H1 (cell line): ENCODE results near the gene ZFP82. TPM values are rescaled to one million over a fixed set of nuclear protein-coding genes. Genes with fewer than 3 reads are reported as not detected.
A peak's percentile ranks its signal among the peaks of the same experiment; 100 is the strongest.

Source experiments
- CTCF ChIA-PET: fragments of 300-600 bp; sonication (Branson Sonifier 250); formaldehyde crosslinking; loops from one replicate; lab custom pipeline; 2021; ENCODE audit not compliant: partially characterized antibody; lab: Charles Lee
- POLR2A ChIA-PET: fragments of 300-600 bp; sonication (Branson Sonifier 250); formaldehyde crosslinking; loops from one replicate; lab custom pipeline; 2021; ENCODE audit warnings: inconsistent platforms; ENCODE audit not compliant: partially characterized antibody; lab: Charles Lee
- DNase-seq, 2 experiments: peaks; one replicate each; pipeline versions ENCODE4 v3.0.0 to v3.0.0-alpha.2; 2010 to 2022; ENCODE audit warnings: low spot score in 2 of 2, low read depth in 1 of 2, mixed read lengths in 1 of 2
- FAIRE-seq: peaks from 2 replicates; lab custom pipeline; 2011; peaks lifted over from hg19 to GRCh38; lab: Jason Lieb, UNC
- H2AFZ ChIP-seq: 2 replicates; pipeline ENCODE4 v1.8.1; 2012; ENCODE audit warnings: low read length, inconsistent platforms
- H2AK5ac ChIP-seq: 2 replicates; pipeline ENCODE4 v1.6.1; 2013; ENCODE audit warnings: low read depth, low read length
- H2BK120ac ChIP-seq: replicated peaks from 2 replicates; pipeline ENCODE3; 2013; ENCODE audit warnings: low read depth, low read length, inconsistent platforms
- H2BK12ac ChIP-seq: 2 replicates; pipeline ENCODE4 v1.6.1; 2013; ENCODE audit warnings: low read depth, low read length
- H2BK15ac ChIP-seq: 2 replicates; pipeline ENCODE4 v1.6.1; 2013; ENCODE audit warnings: low read length
- H2BK20ac ChIP-seq: 2 replicates; pipeline ENCODE4 v1.6.1; 2013; ENCODE audit warnings: low read length
- H2BK5ac ChIP-seq: 2 replicates; pipeline ENCODE4 v1.6.1; 2013; ENCODE audit warnings: low read depth, low read length
- H3K14ac ChIP-seq: 2 replicates; pipeline ENCODE4 v1.6.1; 2013; ENCODE audit warnings: inconsistent platforms; ENCODE audit not compliant: insufficient read length
- H3K18ac ChIP-seq: 2 replicates; pipeline ENCODE4 v1.6.1; 2013; ENCODE audit warnings: low read length; ENCODE audit errors: extremely low read depth
- H3K23ac ChIP-seq: 2 replicates; pipeline ENCODE4 v1.6.1; 2013; ENCODE audit warnings: inconsistent platforms; ENCODE audit not compliant: insufficient read length
- H3K23me2 ChIP-seq: 2 replicates; pipeline ENCODE4 v1.6.1; 2013; ENCODE audit warnings: low read depth, low read length
- H3K27ac ChIP-seq: 2 replicates; pipeline ENCODE4 v1.6.1; 2011; ENCODE audit warnings: low read depth, low read length, inconsistent platforms
- H3K27me3 ChIP-seq, 4 experiments: replicated peaks in 1 of 4; 1 replicate in 1 of 4; 2 replicates in 3 of 4; pipeline versions ENCODE4 v1.6.1 to v1.8.1; 2011 to 2013; ENCODE audit warnings: low read length in 3 of 4, mild to moderate bottlenecking in 3 of 4, inconsistent platforms in 2 of 4, mixed read lengths in 2 of 4, moderate library complexity in 1 of 4; ENCODE audit not compliant: control insufficient read depth in 3 of 4, insufficient read depth in 3 of 4; ENCODE audit errors: extremely low read depth in 1 of 4
- H3K36me3 ChIP-seq, 4 experiments: 2 replicates each; pipeline versions ENCODE4 v1.6.1 to v1.8.1; 2011 to 2013; ENCODE audit warnings: mild to moderate bottlenecking in 4 of 4, low read length in 3 of 4, moderate library complexity in 2 of 4, control low read depth in 1 of 4, inconsistent platforms in 1 of 4; ENCODE audit not compliant: insufficient read depth in 4 of 4, control insufficient read depth in 2 of 4
- H3K4ac ChIP-seq: replicated peaks from 2 replicates; pipeline ENCODE3; 2013; ENCODE audit warnings: low read length, low read depth, mixed read lengths, inconsistent platforms; ENCODE audit not compliant: insufficient read length
- H3K4me1 ChIP-seq, 4 experiments: replicated peaks in 1 of 4; 1 replicate in 1 of 4; 2 replicates in 3 of 4; pipeline versions ENCODE4 v1.6.1 to v1.8.1; 2011 to 2013; ENCODE audit warnings: low read length in 3 of 4, inconsistent platforms in 2 of 4, mixed read lengths in 1 of 4; ENCODE audit not compliant: insufficient read depth in 4 of 4, control insufficient read depth in 3 of 4
- H3K4me2 ChIP-seq, 2 experiments: 2 replicates each; pipeline versions ENCODE4 v1.6.1 to v1.8.1; 2011 to 2013; ENCODE audit warnings: low read depth in 2 of 2, low read length in 2 of 2, control low read depth in 1 of 2, inconsistent platforms in 1 of 2, mild to moderate bottlenecking in 1 of 2; ENCODE audit not compliant: insufficient read depth in 1 of 2
- H3K4me3 ChIP-seq, 4 experiments: fragments of 200-600, 300-600 bp in 1 of 4; sonication (generic), shearing (Covaris generic), sonication (Bioruptor Twin) in 1 of 4; 2 replicates each; pipeline versions ENCODE4 v1.5.1 to v1.8.1; 2011 to 2016; ENCODE audit warnings: low read length in 4 of 4, low read depth in 3 of 4, control low read depth in 2 of 4, inconsistent platforms in 2 of 4, mild to moderate bottlenecking in 2 of 4, mixed read lengths in 1 of 4, moderate library complexity in 1 of 4; ENCODE audit not compliant: insufficient read depth in 2 of 4; ENCODE audit errors: extremely low read depth in 1 of 4
- H3K56ac ChIP-seq: replicated peaks from 2 replicates; pipeline ENCODE3; 2013; ENCODE audit warnings: low read depth, mild to moderate bottlenecking, mixed read lengths, low read length, inconsistent platforms; ENCODE audit not compliant: insufficient read length
- H3K79me1 ChIP-seq: 2 replicates; pipeline ENCODE4 v1.6.1; 2013; ENCODE audit warnings: low read depth, low read length, control low read depth
- H3K79me2 ChIP-seq, 2 experiments: 2 replicates each; pipeline versions ENCODE4 v1.6.1 to v1.8.1; 2012 to 2013; ENCODE audit warnings: low read length in 2 of 2, mild to moderate bottlenecking in 2 of 2, inconsistent platforms in 1 of 2; ENCODE audit not compliant: insufficient read depth in 2 of 2, control insufficient read depth in 1 of 2
- H3K9ac ChIP-seq, 4 experiments: replicated peaks in 1 of 4; 1 replicate in 1 of 4; 2 replicates in 3 of 4; pipeline versions ENCODE4 v1.6.1 to v1.8.1; 2011 to 2013; ENCODE audit warnings: low read depth in 3 of 4, low read length in 3 of 4, control low read depth in 2 of 4, mild to moderate bottlenecking in 2 of 4, moderate library complexity in 2 of 4, inconsistent platforms in 1 of 4; ENCODE audit errors: extremely low read depth in 1 of 4
- H3K9me3 ChIP-seq, 2 experiments: 2 replicates each; pipeline versions ENCODE4 v1.6.1 to v1.8.1; 2012 to 2013; ENCODE audit warnings: mild to moderate bottlenecking in 2 of 2, moderate library complexity in 2 of 2, control low read depth in 1 of 2, inconsistent platforms in 1 of 2, low read depth in 1 of 2, low read length in 1 of 2, mixed read lengths in 1 of 2; ENCODE audit not compliant: insufficient read depth in 2 of 2
- H4K20me1 ChIP-seq, 2 experiments: replicated peaks in 1 of 2; 2 replicates each; pipeline versions ENCODE3 to v1.8.1; 2011 to 2013; ENCODE audit warnings: inconsistent platforms in 2 of 2, low read length in 2 of 2, mild to moderate bottlenecking in 1 of 2; ENCODE audit not compliant: insufficient read depth in 2 of 2, control insufficient read depth in 1 of 2
- H4K5ac ChIP-seq: 2 replicates; pipeline ENCODE4 v1.6.1; 2013; ENCODE audit warnings: low read length, low read depth, mixed read lengths, inconsistent platforms; ENCODE audit not compliant: insufficient read length
- H4K8ac ChIP-seq: 2 replicates; pipeline ENCODE4 v1.8.0; 2013; ENCODE audit warnings: mild to moderate bottlenecking, moderate library complexity, low read length, inconsistent platforms; ENCODE audit not compliant: insufficient read depth; ENCODE audit errors: extremely low read depth
- H4K91ac ChIP-seq: replicated peaks from 2 replicates; pipeline ENCODE3; 2013; ENCODE audit warnings: low read length, mixed read lengths, inconsistent platforms; ENCODE audit not compliant: insufficient read length
- ATF2 ChIP-seq: IDR thresholded peaks from 2 replicates; pipeline ENCODE4 v1.6.1; 2012; ENCODE audit warnings: low read length, inconsistent platforms
- EP300 ChIP-seq, 2 experiments: IDR thresholded peaks; 1 replicate in 1 of 2; 2 replicates in 1 of 2; pipeline ENCODE4 v1.6.1; 2011 to 2012; ENCODE audit warnings: low read depth in 2 of 2, low read length in 2 of 2, mild to moderate bottlenecking in 2 of 2, borderline replicate concordance in 1 of 2, inconsistent platforms in 1 of 2, moderate library complexity in 1 of 2
- JUND ChIP-seq: IDR thresholded peaks from 2 replicates; pipeline ENCODE4 v1.6.1; 2011; ENCODE audit warnings: mild to moderate bottlenecking, improper control_type of control experiment, low read length
- RFX5 ChIP-seq: IDR thresholded peaks from 2 replicates; pipeline ENCODE4 v1.6.1; 2011; ENCODE audit warnings: low read depth, low read length, improper control_type of control experiment, borderline replicate concordance
- RNF2 ChIP-seq: fragments of 200-900, 300-1000 bp; sonication (generic); IDR thresholded peaks from 2 replicates; pipeline ENCODE4 v1.7.1; 2016; ENCODE audit warnings: borderline replicate concordance, low read depth, mild to moderate bottlenecking, antibody characterized with exemption, low read length; ENCODE audit not compliant: poor library complexity, severe bottlenecking; ENCODE audit errors: missing control alignments
- SP4 ChIP-seq: IDR thresholded peaks from 2 replicates; pipeline ENCODE4 v1.6.1; 2012; ENCODE audit warnings: low read length, inconsistent platforms
- TAF1 ChIP-seq: IDR thresholded peaks from 2 replicates; pipeline ENCODE4 v1.6.1; 2011; ENCODE audit warnings: mild to moderate bottlenecking, low read depth, low read length
- ZNF274 ChIP-seq: IDR thresholded peaks from 2 replicates; pipeline ENCODE4 v1.7.0; 2012; ENCODE audit warnings: low read length, borderline replicate concordance; ENCODE audit errors: extremely low read depth
- WGBS, 2 experiments: shearing (Covaris generic) in 1 of 2; methylation state at CpG; one replicate each; pipeline versions ENCODE4 v1.1.6 to v1.1.7; 2013 to 2015; ENCODE audit warnings: low lambda C conversion rate in 2 of 2, mixed read lengths in 2 of 2, inconsistent platforms in 1 of 2, low coverage in 1 of 2, missing lambda C conversion rate in 1 of 2; ENCODE audit not compliant: insufficient replicate concordance in 2 of 2, insufficient coverage in 1 of 2, insufficient read length in 1 of 2; ENCODE audit errors: extremely low coverage in 1 of 2, missing lambda C conversion rate in 1 of 2; 5-methylcytosine and 5-hydroxymethylcytosine counted together
- polyA plus RNA-seq, 7 experiments: library from polyadenylated mRNA; depleted of rRNA in 3 of 7; stranded (reverse) in 5 of 7; unstranded in 2 of 7; fragments of >200 nt in 5 of 7; fragments of 200-250 nt in 2 of 7; gene quantifications; 1 replicate in 5 of 7; 2 replicates in 1 of 7; 4 replicates in 1 of 7; pipeline versions ENCODE4 v1.2.1 to v1.2.3, GENCODE V29; 2011 to 2013; ENCODE audit warnings: missing spikeins in 2 of 7, mixed read lengths in 2 of 7
- total RNA-seq: library from RNA; stranded (reverse); fragmentation: NEBNext Ultra II Directional; extraction: Animal tissue kit (Norgen Biotek cat#: 25700); gene quantifications from 2 replicates; pipeline ENCODE4 v1.2.1, GENCODE V29; 2021

Gene ZFP82
- total and polyA plus RNA-seq, 2 of the 8 experiments (the other 6 are each of a cell fraction or from before 2014, with no cell fraction given), result 4.8 to 16.5 TPM

- 82% methylated on average over 9 of the region's 10 CpGs; no CpG with 5 or more reads in 1 of the 2 experiments for WGBS, 2 experiments
- Histone ChIP-seq H3K27ac (no peak overlapping the region), H2BK5ac (no peak overlapping the region), H3K18ac (no peak overlapping the region), H4K5ac (no peak overlapping the region), H3K4me1 (no peaks in the 10 kb centered on the region; a peak in 1 of 7 replicates), H3K27me3 (no peaks in the 10 kb centered on the region), H4K20me1 (no peaks in the 10 kb centered on the region), H4K8ac (no peak overlapping the region), H2BK20ac (no peak overlapping the region), H3K36me3 (no peaks in the 10 kb centered on the region), H4K91ac (no peak overlapping the region), H2BK15ac (no peak overlapping the region), H3K79me1 (no peaks in the 10 kb centered on the region), H3K14ac (no peak overlapping the region), H3K23ac (no peak overlapping the region), H3K79me2 (peaks cover 5 to 18% of the 10 kb centered on the region in 2 experiments; a peak in 2 of 4 replicates), H2AFZ (no peak overlapping the region), H3K9ac (no peak overlapping the region), H2AK5ac (no peak overlapping the region), H3K4me2 (peak overlapping the region; percentile 64 to 81), H3K9me3 (no peaks in the 10 kb centered on the region), H3K23me2 (peaks cover 2% of the 10 kb centered on the region), H3K4ac (no peak overlapping the region), H3K4me3 (peak overlapping the region in 3 of 4 experiments; percentile 50 to 89 (median 82); a peak in 5 of 8 replicates), H2BK12ac (no peak overlapping the region), H2BK120ac (no peak overlapping the region), H3K56ac (no peak overlapping the region)
- CTCF ChIA-PET, result interaction anchor here (1.0 to 1.4 kb wide), 5 partner anchors 10 to 473 kb away, joined by 3 to 4 read pairs (median 3); partner anchors contain the start of gene ZNF345
- FAIRE-seq (no peak), DNase-seq (no peak)
- POLR2A ChIA-PET, result interaction anchor here (1.4 to 4.8 kb wide), 6 partner anchors 12 to 116 kb away, joined by 3 to 31 read pairs (median 8); partner anchors contain the start of gene ZNF566
- TF ChIP-seq SP4, result no peak
- no peak for TF ChIP-seq RFX5
- no peak for TF ChIP-seq RNF2
- TF ChIP-seq ATF2, result no peak
- no peak for TF ChIP-seq TAF1
- TF ChIP-seq JUND, result no peak
- TF ChIP-seq ZNF274, result no peak
- TF ChIP-seq EP300 (IDR thresholded peaks at IDR 0.05; ENCODE audit: borderline replicate concordance in 1 of 2, low read depth in 2 of 2, low read length in 2 of 2), result no peak
Measured at GRCh38 chr19:36377541-36378178, 40.8 kb downstream of the ZFP82 start.
